ENCODE measurements around the gene MAST2. TPM values are rescaled to one million over a fixed set of nuclear protein-coding genes. Genes with fewer than 3 reads are reported as not detected.

MAST2 gene
- total RNA-seq, 4 donors from 2014 or later = 18.8 to 22.2 (median 20.2) TPM

DNA sequence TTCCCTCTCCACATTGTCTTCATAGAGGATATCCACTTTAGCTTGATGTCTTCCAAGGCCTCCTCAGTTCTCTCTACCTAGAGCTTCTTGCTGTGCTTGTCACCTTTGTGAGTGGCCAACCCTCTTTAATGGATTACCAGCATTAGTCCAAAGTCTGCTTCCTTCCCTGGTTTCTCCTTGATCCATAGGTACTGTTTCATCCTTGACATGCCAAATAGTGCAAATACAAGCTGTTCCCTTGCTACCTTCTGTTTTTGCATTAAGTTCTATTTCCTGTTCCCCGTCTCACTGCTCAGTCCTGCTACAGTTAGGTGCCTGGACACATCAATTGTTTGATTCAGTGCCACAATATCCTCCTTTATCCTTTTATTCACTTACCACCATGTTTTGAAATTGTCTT, 19.2 kb downstream of the MAST2 start:
- Histone ChIP-seq H3K9me3 (no peaks in the 10 kb centered on the region), H3K27ac (no peak overlapping the region), H3K4me3 (replicated peaks in 1 of 3) (no peak overlapping the region), H3K36me3 (no peaks in the 10 kb centered on the region), H3K4me1 (no peaks in the 10 kb centered on the region), H3K27me3 (no peaks in the 10 kb centered on the region)
- TF ChIP-seq POLR2A (IDR thresholded peaks at IDR 0.05) = no peak
- TF ChIP-seq, protein P1, sequence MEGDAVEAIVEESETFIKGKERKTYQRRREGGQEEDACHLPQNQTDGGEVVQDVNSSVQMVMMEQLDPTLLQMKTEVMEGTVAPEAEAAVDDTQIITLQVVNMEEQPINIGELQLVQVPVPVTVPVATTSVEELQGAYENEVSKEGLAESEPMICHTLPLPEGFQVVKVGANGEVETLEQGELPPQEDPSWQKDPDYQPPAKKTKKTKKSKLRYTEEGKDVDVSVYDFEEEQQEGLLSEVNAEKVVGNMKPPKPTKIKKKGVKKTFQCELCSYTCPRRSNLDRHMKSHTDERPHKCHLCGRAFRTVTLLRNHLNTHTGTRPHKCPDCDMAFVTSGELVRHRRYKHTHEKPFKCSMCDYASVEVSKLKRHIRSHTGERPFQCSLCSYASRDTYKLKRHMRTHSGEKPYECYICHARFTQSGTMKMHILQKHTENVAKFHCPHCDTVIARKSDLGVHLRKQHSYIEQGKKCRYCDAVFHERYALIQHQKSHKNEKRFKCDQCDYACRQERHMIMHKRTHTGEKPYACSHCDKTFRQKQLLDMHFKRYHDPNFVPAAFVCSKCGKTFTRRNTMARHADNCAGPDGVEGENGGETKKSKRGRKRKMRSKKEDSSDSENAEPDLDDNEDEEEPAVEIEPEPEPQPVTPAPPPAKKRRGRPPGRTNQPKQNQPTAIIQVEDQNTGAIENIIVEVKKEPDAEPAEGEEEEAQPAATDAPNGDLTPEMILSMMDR (IDR thresholded peaks at IDR 0.05) = no peak
- 92 to 94% methylated on average over 1 of the region's 1 CpG for WGBS, 2 donors
- intact Hi-C loops (cut with DNase I) = no loop called here
- no peak for DNase-seq

DNA sequence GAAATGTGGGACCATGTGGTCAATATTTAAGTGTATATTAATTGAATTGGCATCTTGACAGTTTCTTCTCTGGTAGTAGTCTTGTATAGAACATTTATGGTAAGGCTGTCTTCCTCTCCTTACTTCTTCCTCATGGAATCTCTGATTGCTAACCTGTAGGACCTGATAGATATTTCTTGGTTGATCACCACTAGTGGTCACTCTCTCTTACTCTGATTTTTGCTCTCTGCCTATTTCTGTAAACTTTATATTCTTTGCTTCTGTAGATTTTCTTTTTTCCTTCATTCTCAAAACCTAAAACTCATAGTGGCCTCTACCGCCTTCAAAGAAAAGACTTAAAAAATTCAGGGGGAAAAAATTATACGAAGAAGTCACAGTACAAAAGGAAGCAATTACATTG, 21.2 kb downstream of the MAST2 start:
- no peak overlapping the region for H3K27ac ChIP-seq
- no peaks in the 10 kb centered on the region for H3K4me1 ChIP-seq
- no peaks in the 10 kb centered on the region for H3K27me3 ChIP-seq
- no peaks in the 10 kb centered on the region for H3K9me3 ChIP-seq
- intact Hi-C loops (cut with DNase I) = no loop called here
- H3K4me3 ChIP-seq (replicated peaks in 1 of 3) = no peak overlapping the region
- no peak for DNase-seq
- 96 to 98% methylated on average over 2 of the region's 2 CpGs for WGBS, 2 donors
- TF ChIP-seq, protein P1 (IDR thresholded peaks at IDR 0.05) = no peak
- TF ChIP-seq POLR2A (IDR thresholded peaks at IDR 0.05) = no peak
- H3K36me3 ChIP-seq = no peaks in the 10 kb centered on the region

- Histone ChIP-seq H3K27ac (no peak overlapping the region), H3K27me3 (no peaks in the 10 kb centered on the region), H3K36me3 (no peaks in the 10 kb centered on the region), H3K9me3 (no peaks in the 10 kb centered on the region), H3K4me1 (no peaks in the 10 kb centered on the region), H3K4me3 (replicated peaks in 1 of 3) (no peak overlapping the region)
- intact Hi-C loops (cut with DNase I) = no loop called here
- TF ChIP-seq, protein P1 (IDR thresholded peaks at IDR 0.05) = no peak
- TF ChIP-seq POLR2A (IDR thresholded peaks at IDR 0.05) = no peak
- DNase-seq = no peak
- WGBS, 2 donors = 84 to 89% methylated on average over 2 of the region's 2 CpGs
These were observed 23.8 kb downstream of the MAST2 start for GRCh38 chr1:45827256-45827655.

- WGBS, 2 donors = 96 to 100% methylated on average over 1 of the region's 1 CpG
- Histone ChIP-seq H3K4me1 (no peaks in the 10 kb centered on the region), H3K27ac (no peak overlapping the region), H3K4me3 (replicated peaks in 1 of 3) (no peak overlapping the region), H3K36me3 (no peaks in the 10 kb centered on the region), H3K27me3 (no peaks in the 10 kb centered on the region), H3K9me3 (no peaks in the 10 kb centered on the region)
- TF ChIP-seq, protein P1 (IDR thresholded peaks at IDR 0.05) = no peak
- TF ChIP-seq POLR2A (IDR thresholded peaks at IDR 0.05) = no peak
- no peak for DNase-seq
- intact Hi-C loops (cut with DNase I) = no loop called here
These were observed 25.4 kb downstream of the MAST2 start for GRCh38 chr1:45828841-45829240.

- TF ChIP-seq, protein P1 (IDR thresholded peaks at IDR 0.05) = no peak
- TF ChIP-seq POLR2A (IDR thresholded peaks at IDR 0.05) = no peak
- Histone ChIP-seq H3K27me3 (no peaks in the 10 kb centered on the region), H3K4me1 (no peaks in the 10 kb centered on the region), H3K27ac (no peak overlapping the region), H3K4me3 (replicated peaks in 1 of 3) (no peak overlapping the region), H3K9me3 (no peaks in the 10 kb centered on the region), H3K36me3 (no peaks in the 10 kb centered on the region)
- 92 to 94% methylated on average over 2 of the region's 2 CpGs for WGBS, 2 donors
- intact Hi-C loops (cut with DNase I) = no loop called here
- no peak for DNase-seq
These were observed 29.9 kb downstream of the MAST2 start for GRCh38 chr1:45833361-45833760.
